ENCODE data around the gene MRPS27.

- TF ChIP-seq POLR2A (IDR thresholded peaks at IDR 0.05; ENCODE audit: low read length), result no peak
- TF ChIP-seq GATA1 (IDR thresholded peaks at IDR 0.05; ENCODE audit: low read depth, low read length), result no peak
Measured at GRCh38 chr5:72353046-72353445, 33.0 kb upstream of the MRPS27 start.
